Spleen (tissue), 7 donors: Measurements from ENCODE around the gene MS4A4A.

Source experiments
- POLR2A ChIP-seq, 3 donors: fragments of 450-650 bp; IDR thresholded peaks; one replicate each; pipeline ENCODE4 v1.5.1; 2017; ENCODE audit warnings: antibody characterized with exemption in 3 of 3, mild to moderate bottlenecking in 1 of 3
- POLR2AphosphoS5 ChIP-seq, 3 donors: sonication (generic); formaldehyde crosslinking; IDR thresholded peaks; one replicate each; pipeline ENCODE4 v1.5.1; 2017; ENCODE audit warnings: antibody characterized with exemption in 3 of 3
- TF ChIP-seq, protein P1 (sequence below), 11 experiments: fragments of 200-600 bp in 7 of 11; fragments of 450-650 bp in 4 of 11; sonication (generic) in 4 of 11; IDR thresholded peaks in 8 of 11; conservative IDR thresholded peaks in 3 of 11; 1 replicate in 7 of 11; 2 replicates in 4 of 11; pipeline versions ENCODE4 v1.4.0 to v1.8.0; 2016 to 2021; ENCODE audit warnings: antibody characterized with exemption in 11 of 11, inconsistent platforms in 4 of 11, mild to moderate bottlenecking in 1 of 11
- donor health status: DM: no; HTN: no; CAD: no; lungs with moderate emphysema.
- donor health status: DM: no; HTN: no; CAD: no.
- donor health status: DM: no; HTN: no; CAD: no.

DNA sequence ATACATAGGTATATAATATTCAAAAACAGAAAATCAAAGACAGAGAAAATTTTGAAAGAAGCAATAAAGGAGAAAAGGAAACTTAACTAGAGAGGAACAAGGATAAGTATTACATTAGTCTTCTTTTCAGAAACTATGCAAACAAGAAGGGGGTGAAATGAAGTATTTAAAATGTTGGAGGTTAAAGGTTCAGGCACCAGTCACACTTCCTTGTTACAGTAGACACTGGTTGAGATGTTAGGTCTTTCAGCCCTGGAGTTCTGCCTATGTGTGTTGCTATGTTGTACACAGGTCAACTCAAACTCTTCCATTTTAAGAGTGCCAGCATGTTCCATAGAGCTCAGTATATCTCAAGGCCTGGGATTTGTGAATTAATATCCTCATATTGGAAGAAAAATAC is 6.0 kb upstream of the MS4A4A start:
- TF ChIP-seq, protein P1, sequence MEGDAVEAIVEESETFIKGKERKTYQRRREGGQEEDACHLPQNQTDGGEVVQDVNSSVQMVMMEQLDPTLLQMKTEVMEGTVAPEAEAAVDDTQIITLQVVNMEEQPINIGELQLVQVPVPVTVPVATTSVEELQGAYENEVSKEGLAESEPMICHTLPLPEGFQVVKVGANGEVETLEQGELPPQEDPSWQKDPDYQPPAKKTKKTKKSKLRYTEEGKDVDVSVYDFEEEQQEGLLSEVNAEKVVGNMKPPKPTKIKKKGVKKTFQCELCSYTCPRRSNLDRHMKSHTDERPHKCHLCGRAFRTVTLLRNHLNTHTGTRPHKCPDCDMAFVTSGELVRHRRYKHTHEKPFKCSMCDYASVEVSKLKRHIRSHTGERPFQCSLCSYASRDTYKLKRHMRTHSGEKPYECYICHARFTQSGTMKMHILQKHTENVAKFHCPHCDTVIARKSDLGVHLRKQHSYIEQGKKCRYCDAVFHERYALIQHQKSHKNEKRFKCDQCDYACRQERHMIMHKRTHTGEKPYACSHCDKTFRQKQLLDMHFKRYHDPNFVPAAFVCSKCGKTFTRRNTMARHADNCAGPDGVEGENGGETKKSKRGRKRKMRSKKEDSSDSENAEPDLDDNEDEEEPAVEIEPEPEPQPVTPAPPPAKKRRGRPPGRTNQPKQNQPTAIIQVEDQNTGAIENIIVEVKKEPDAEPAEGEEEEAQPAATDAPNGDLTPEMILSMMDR (IDR thresholded peaks at IDR 0.05 in 8 of 11, conservative IDR thresholded peaks at IDR 0.05 in 3 of 11) = no peak
- TF ChIP-seq POLR2AphosphoS5 (IDR thresholded peaks at IDR 0.05) = no peak
- TF ChIP-seq POLR2A (IDR thresholded peaks at IDR 0.05) = no peak
